ENCODE measurements around the gene IPO5.

The IPO5 gene

GRCh38 chr13:97961340-97961739, 7.9 kb downstream of the IPO5 start:
- TF ChIP-seq CTCF (IDR thresholded peaks at IDR 0.05), result no peak

- TF ChIP-seq CTCF (IDR thresholded peaks at IDR 0.05), result no peak
Measured at GRCh38 chr13:97962887-97963286, 9.4 kb downstream of the IPO5 start.

GRCh38 chr13:97967226-97967625, 13.8 kb downstream of the IPO5 start:
- no peak for TF ChIP-seq CTCF (IDR thresholded peaks at IDR 0.05)

GRCh38 chr13:97967948-97968347, 14.5 kb downstream of the IPO5 start:
- no peak for TF ChIP-seq CTCF (IDR thresholded peaks at IDR 0.05)

GRCh38 chr13:97971519-97971918, 18.0 kb downstream of the IPO5 start:
- no peak for TF ChIP-seq CTCF (IDR thresholded peaks at IDR 0.05)

GRCh38 chr13:97974773-97975172, 21.3 kb downstream of the IPO5 start:
- no peak for TF ChIP-seq CTCF (IDR thresholded peaks at IDR 0.05)

GRCh38 chr13:97975280-97975847, 21.9 kb downstream of the IPO5 start:
- no peak for TF ChIP-seq CTCF (IDR thresholded peaks at IDR 0.05)
